Breast epithelium (tissue), 4 donors: ENCODE measurements around the gene SPRR5. TPM values are rescaled to one million over a fixed set of nuclear protein-coding genes. Genes with fewer than 3 reads are reported as not detected.

Experiments
- DNase-seq, 2 donors: peaks; one replicate each; pipeline ENCODE4 v3.0.0-alpha.2; 2019; ENCODE audit warnings: low spot score in 2 of 2
- H3K27ac ChIP-seq, 2 donors: fragments of 200-600 bp; sonication (generic) in 1 of 2; one replicate each; pipeline ENCODE4 v1.5.1; 2016 to 2019; ENCODE audit warnings: mild to moderate bottlenecking in 1 of 2
- H3K27me3 ChIP-seq, 2 donors: fragments of 200-600 bp; sonication (generic) in 1 of 2; one replicate each; pipeline versions ENCODE4 v1.5.1 to v1.6.0; 2017 to 2019; ENCODE audit warnings: control low read depth in 1 of 2, mild to moderate bottlenecking in 1 of 2
- H3K36me3 ChIP-seq: fragments of 200-600 bp; one replicate; pipeline ENCODE4 v1.5.1; 2019
- H3K4me1 ChIP-seq, 2 donors: fragments of 200-600 bp; sonication (generic); one replicate each; pipeline ENCODE4 v1.5.1; 2016 to 2019; ENCODE audit warnings: control low read depth in 1 of 2
- H3K4me3 ChIP-seq, 3 donors: fragments of 200-600 bp; sonication (generic); 1 replicate in 2 of 3; 2 replicates in 1 of 3; pipeline ENCODE4 v1.5.1; 2016 to 2019; ENCODE audit warnings: mild to moderate bottlenecking in 3 of 3, moderate library complexity in 2 of 3
- H3K9me3 ChIP-seq, 2 donors: fragments of 200-600 bp; sonication (generic) in 1 of 2; one replicate each; pipeline ENCODE4 v1.5.1; 2016 to 2019; ENCODE audit warnings: control low read depth in 1 of 2
- POLR2A ChIP-seq: fragments of 450-650 bp; IDR thresholded peaks from one replicate; pipeline ENCODE4 v1.6.1; 2016; ENCODE audit warnings: antibody characterized with exemption, mild to moderate bottlenecking, moderate library complexity
- POLR2AphosphoS5 ChIP-seq, 3 donors: sonication (generic); formaldehyde crosslinking; IDR thresholded peaks; one replicate each; pipeline ENCODE4 v1.6.1; 2017; ENCODE audit warnings: antibody characterized with exemption in 3 of 3
- intact Hi-C: fragments of 100-400 bp; cut with DNase I; formaldehyde crosslinking; loops from one replicate; pipeline ENCODE4 v1.15.1; 2023; ENCODE audit warnings: low total_unique reads
- total RNA-seq, 3 donors: library from RNA; depleted of rRNA; stranded (reverse); fragments of >200 nt; gene quantifications; one replicate each; pipeline ENCODE4 v1.1.0, GENCODE V29; 2016
- TF ChIP-seq, protein P1 (sequence below), 3 donors: fragments of 450-650 bp; IDR thresholded peaks; one replicate each; pipeline ENCODE4 v1.5.1; 2016 to 2017; ENCODE audit warnings: antibody characterized with exemption in 3 of 3, mild to moderate bottlenecking in 3 of 3, moderate library complexity in 3 of 3

Gene SPRR5
- total RNA-seq, 3 donors from 2014 or later: not detected

DNA sequence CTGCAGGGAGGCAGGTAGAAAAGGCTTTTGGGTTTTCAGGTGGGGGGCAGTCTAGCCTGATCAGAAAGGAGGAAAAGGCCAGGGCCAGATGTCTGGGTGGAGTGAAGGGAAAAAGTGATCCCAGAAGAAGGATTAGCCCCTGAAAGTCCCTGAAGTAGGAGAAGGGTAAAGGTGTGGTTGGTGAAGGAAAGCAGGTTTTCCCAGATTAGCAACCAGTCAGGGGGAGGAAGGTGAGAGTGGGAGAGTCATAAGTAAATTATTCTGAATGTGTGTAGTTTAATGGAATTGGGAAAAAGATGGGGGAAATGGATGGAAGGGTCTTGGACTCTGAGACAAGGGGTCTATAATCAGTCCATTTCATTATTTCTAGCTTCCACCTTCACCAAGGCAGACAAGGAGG lies 36.2 kb downstream of the SPRR5 start:
- Histone ChIP-seq H3K27me3 (peaks cover 0 to 3% of the 10 kb centered on the region in 2 donors), H3K9me3 (no peaks in the 10 kb centered on the region), H3K4me1 (no peaks in the 10 kb centered on the region), H3K36me3 (no peaks in the 10 kb centered on the region), H3K4me3 (no peak overlapping the region), H3K27ac (no peak overlapping the region)
- DNase-seq: no peak
- intact Hi-C loops: no loop called here
- TF ChIP-seq, protein P1, sequence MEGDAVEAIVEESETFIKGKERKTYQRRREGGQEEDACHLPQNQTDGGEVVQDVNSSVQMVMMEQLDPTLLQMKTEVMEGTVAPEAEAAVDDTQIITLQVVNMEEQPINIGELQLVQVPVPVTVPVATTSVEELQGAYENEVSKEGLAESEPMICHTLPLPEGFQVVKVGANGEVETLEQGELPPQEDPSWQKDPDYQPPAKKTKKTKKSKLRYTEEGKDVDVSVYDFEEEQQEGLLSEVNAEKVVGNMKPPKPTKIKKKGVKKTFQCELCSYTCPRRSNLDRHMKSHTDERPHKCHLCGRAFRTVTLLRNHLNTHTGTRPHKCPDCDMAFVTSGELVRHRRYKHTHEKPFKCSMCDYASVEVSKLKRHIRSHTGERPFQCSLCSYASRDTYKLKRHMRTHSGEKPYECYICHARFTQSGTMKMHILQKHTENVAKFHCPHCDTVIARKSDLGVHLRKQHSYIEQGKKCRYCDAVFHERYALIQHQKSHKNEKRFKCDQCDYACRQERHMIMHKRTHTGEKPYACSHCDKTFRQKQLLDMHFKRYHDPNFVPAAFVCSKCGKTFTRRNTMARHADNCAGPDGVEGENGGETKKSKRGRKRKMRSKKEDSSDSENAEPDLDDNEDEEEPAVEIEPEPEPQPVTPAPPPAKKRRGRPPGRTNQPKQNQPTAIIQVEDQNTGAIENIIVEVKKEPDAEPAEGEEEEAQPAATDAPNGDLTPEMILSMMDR (IDR thresholded peaks at IDR 0.05): no peak
- TF ChIP-seq POLR2AphosphoS5 (IDR thresholded peaks at IDR 0.05): no peak
- no peak for TF ChIP-seq POLR2A

DNA sequence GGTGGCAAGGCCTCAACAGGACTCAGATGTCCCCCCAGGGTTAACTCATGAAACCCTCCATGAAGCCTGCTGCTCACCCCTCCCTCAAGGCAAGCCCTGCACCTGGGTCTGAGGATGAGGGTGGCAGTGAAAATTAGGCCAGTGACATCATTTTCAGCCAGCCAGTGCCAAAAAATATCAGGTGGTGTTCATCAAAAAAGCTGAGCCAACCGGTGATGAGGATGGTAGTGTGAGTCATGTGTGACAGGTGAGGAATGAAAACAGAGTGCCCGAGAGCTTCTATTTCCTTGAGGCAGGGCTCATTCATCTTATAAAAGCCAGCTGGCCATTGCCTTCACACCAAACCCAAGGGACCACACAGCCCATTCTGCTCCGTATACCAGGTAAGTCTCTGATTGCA lies 36.7 kb downstream of the SPRR5 start, which contains the start of gene SPRR1A:
Gene SPRR1A (plus strand): TSS at position 339 of the 400 bp plus-strand sequence. CDS start 1,150 bp downstream, outside the sequence.
- intact Hi-C loops: no loop called here
- TF ChIP-seq, protein P1 (IDR thresholded peaks at IDR 0.05): no peak
- no peak for TF ChIP-seq POLR2AphosphoS5 (IDR thresholded peaks at IDR 0.05)
- TF ChIP-seq POLR2A: no peak
- Histone ChIP-seq H3K36me3 (no peaks in the 10 kb centered on the region), H3K27ac (no peak within 1 kb of the TSS), H3K9me3 (no peaks in the 10 kb centered on the region), H3K27me3 (peaks cover 0 to 3% of the 10 kb centered on the region in 2 donors), H3K4me1 (no peaks in the 10 kb centered on the region), H3K4me3 (no peak within 1 kb of the TSS)
- no peak for DNase-seq

DNA sequence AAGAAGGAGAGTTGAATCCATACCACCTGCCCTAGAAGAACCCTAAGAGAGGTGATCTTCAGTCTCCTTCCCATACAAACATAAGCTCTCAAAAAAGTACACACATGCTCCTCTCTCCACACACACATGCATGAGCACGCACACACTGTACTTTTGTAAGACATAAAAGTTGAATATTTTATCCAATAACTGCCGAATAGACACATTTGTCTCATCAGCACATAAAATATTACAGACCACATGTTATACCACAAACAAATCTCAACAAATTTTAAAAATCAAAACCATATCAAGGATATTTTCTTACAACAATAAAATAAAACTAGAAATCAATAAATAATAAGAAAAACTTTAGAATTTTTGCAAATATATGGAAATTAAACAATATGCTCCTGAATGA lies 39.6 kb downstream of the SPRR5 start:
- no peaks in the 10 kb centered on the region for H3K9me3 ChIP-seq
- H3K4me1 ChIP-seq: no peaks in the 10 kb centered on the region
- no peak overlapping the region for H3K27ac ChIP-seq
- no peak overlapping the region for H3K4me3 ChIP-seq
- no peaks in the 10 kb centered on the region for H3K27me3 ChIP-seq
- intact Hi-C loops: no loop called here
- no peak for DNase-seq
- H3K36me3 ChIP-seq: no peaks in the 10 kb centered on the region
- TF ChIP-seq, protein P1 (IDR thresholded peaks at IDR 0.05): no peak
- TF ChIP-seq POLR2A (no peak), POLR2AphosphoS5 (IDR thresholded peaks at IDR 0.05) (no peak)

DNA sequence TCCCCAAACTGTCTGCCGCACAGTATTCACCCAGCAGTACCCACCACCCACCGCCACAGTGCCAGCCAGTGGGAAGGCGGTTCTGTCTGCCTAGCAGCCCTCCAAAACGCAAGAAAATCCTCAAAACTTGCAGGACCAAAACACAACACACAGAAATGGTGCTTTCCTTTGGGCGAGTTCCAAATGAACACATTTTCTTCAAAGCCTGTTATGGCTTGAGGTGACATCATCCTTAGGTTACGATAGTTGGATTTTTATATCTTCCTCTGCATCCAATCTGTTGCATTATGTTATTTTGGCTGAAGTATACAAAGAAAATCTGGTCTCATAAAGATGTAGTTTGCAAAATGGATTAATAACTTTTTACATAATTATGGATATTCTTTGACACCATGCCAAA lies 46.2 kb downstream of the SPRR5 start:
- no peak overlapping the region for H3K27ac ChIP-seq
- TF ChIP-seq, protein P1 (IDR thresholded peaks at IDR 0.05): no peak
- no peak for TF ChIP-seq POLR2AphosphoS5 (IDR thresholded peaks at IDR 0.05)
- no peak for TF ChIP-seq POLR2A
- DNase-seq: no peak
- intact Hi-C loops: no loop called here
- peaks cover 0 to 10% of the 10 kb centered on the region in 2 donors for H3K9me3 ChIP-seq
- H3K4me3 ChIP-seq: no peak overlapping the region
- H3K4me1 ChIP-seq: no peaks in the 10 kb centered on the region
- no peaks in the 10 kb centered on the region for H3K27me3 ChIP-seq
- H3K36me3 ChIP-seq: no peaks in the 10 kb centered on the region

DNA sequence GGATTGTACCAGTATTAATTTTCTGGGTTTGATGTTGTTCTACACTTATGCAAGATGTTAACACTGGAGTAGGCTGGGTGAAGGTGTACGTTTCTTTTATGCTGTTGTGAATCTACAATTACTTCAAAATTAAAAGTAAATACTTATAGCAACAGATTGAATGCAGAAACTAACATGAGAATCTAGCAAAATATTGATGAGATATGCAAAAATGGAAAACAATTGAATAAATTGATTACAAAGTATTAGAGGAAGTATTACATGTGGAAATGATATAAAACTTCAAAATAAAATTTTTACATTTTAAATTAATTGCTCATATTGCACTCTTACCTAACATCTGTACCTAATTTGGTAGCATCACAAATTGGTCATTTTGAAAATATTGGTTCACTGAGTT lies 48.8 kb downstream of the SPRR5 start:
- TF ChIP-seq POLR2A: no peak
- TF ChIP-seq POLR2AphosphoS5 (IDR thresholded peaks at IDR 0.05): no peak
- TF ChIP-seq, protein P1 (IDR thresholded peaks at IDR 0.05): no peak
- Histone ChIP-seq H3K27ac (no peak overlapping the region), H3K9me3 (peaks cover 0 to 10% of the 10 kb centered on the region in 2 donors), H3K4me1 (no peaks in the 10 kb centered on the region), H3K27me3 (no peaks in the 10 kb centered on the region), H3K4me3 (no peak overlapping the region), H3K36me3 (no peaks in the 10 kb centered on the region)
- no peak for DNase-seq
- intact Hi-C loops: no loop called here
